Activated CD4-positive, alpha-beta memory T cell treated with anti-CD3 and anti-CD28 coated beads for 36 hours (primary cell): ENCODE data around the gene TMEM204. TPM values are rescaled to one million over a fixed set of nuclear protein-coding genes. Genes with fewer than 3 reads are reported as not detected.

Source experiments
- CTCF ChIA-PET: fragments of 350-600 bp; sonication (Branson Sonifier 250); formaldehyde crosslinking; loops from one replicate; lab custom pipeline; 2021; ENCODE audit warnings: antibody characterized with exemption, inconsistent platforms; lab: Charles Lee
- POLR2A ChIA-PET: fragments of 350-600 bp; sonication (Branson Sonifier 250); formaldehyde crosslinking; loops from one replicate; lab custom pipeline; 2021; ENCODE audit warnings: antibody characterized with exemption; lab: Charles Lee
- DNase-seq: peaks from one replicate; pipeline ENCODE4 v3.0.0-alpha.2; 2020
- H3K27ac Mint-ChIP-seq: one replicate; pipeline ENCODE4 v1.8.0; 2021; ENCODE audit warnings: mixed read lengths
- H3K27me3 Mint-ChIP-seq: one replicate; pipeline ENCODE4 v1.8.0; 2021; ENCODE audit warnings: mixed read lengths
- H3K36me3 Mint-ChIP-seq: one replicate; pipeline ENCODE4 v1.8.0; 2021; ENCODE audit warnings: mixed read lengths
- H3K4me1 Mint-ChIP-seq: one replicate; pipeline ENCODE4 v1.8.0; 2021; ENCODE audit warnings: low read depth, mixed read lengths
- H3K4me3 Mint-ChIP-seq: one replicate; pipeline ENCODE4 v1.8.0; 2021; ENCODE audit warnings: mild to moderate bottlenecking, mixed read lengths
- H3K9me3 Mint-ChIP-seq: one replicate; pipeline ENCODE4 v1.8.0; 2021; ENCODE audit warnings: mixed read lengths
- intact Hi-C: fragments of 100-400 bp; cut with micrococcal nuclease; formaldehyde crosslinking; loops from one replicate; pipeline ENCODE4 v1.15.1; 2023
- total RNA-seq, 2 experiments: library from RNA; stranded (reverse); gene quantifications; one replicate each; pipeline ENCODE4 v1.2.3, GENCODE V29; 2021

The TMEM204 gene
- total RNA-seq, 2 experiments from 2014 or later = 14.8 to 15.5 TPM

DNA sequence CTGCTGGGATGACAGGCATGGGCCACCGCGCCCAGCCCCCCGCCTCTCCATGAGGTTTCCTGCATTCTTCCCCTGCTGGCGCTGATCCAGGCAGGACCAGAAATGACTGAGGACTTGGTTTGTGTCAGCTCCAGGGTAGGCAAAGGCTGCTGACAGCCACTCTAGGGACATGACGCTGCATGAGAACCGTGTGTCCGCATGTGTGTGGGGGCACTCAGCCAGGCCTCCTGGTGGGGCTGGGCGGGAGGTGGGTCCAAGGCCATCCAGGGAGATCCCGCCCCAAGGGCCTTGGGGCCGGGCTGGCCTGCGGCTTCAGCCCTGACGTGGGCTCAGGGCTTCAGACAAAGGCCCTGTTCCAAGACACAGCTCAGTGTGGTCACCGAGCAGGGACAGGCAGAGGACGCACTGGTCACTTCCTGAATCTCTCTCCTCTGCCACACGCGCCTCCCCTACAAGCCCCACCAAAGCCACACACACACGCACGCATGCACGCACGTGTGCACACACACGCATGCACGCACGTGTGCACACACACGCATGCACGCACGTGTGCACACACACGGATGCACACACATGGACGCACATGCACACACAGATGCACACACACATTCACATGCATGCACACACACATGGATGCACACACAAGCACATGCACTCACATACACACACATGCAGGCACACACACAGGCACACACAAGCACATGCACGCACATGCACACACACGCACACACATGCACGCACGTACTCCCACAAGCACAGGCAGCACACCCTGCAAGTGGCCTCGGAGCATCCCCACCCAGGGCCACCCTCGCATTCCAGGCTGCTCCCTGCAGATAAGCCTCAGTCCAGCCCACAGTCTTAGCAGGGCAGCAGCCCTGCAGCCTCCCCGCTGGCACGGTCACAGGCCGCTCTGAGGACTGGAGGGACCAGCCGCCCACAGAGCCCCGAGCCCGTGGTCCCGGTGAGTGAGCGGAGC, 5.3 kb upstream of the TMEM204 start:
- H3K27me3 Mint-ChIP-seq = no peaks in the 10 kb centered on the region
- intact Hi-C loops = no loop called here
- no peak overlapping the region for H3K27ac Mint-ChIP-seq
- no peaks in the 10 kb centered on the region for H3K36me3 Mint-ChIP-seq
- no peak overlapping the region for H3K4me3 Mint-ChIP-seq
- POLR2A ChIA-PET = no interaction called here
- CTCF ChIA-PET = no interaction called here
- DNase-seq = no peak
- H3K4me1 Mint-ChIP-seq = peaks cover 31% of the 10 kb centered on the region
- H3K9me3 Mint-ChIP-seq = no peaks in the 10 kb centered on the region

DNA sequence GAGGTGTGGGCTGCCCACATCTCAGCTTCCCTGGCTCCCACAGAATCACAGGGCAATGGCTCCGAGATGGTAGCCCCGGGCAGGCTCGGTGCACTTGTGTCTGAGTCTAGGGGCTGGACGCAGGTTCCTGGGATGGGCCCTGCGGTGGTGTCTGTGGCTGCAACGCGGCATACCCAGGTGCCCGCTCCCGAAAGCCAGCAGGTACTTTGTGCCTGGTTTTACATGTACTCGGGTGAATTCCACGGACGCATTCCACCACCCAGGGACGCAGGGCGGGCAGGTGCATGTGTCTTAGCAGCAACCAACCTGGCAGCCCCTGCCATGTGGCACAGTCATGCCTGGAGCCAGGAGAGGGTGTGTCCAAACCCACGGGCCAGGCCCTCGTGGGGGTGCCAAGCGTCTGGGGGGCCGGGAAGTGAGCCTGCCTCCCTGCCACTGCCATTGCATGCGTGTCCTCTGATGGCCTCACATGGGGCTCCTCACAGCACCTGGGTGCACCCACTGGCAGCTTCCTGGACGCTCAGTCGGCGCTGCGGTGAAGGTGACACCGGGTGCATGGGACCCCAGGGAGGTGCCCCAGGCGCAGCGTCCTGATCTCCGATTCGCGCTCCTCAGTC, 4.4 kb upstream of the TMEM204 start:
- Mint-ChIP-seq H3K27me3 (no peaks in the 10 kb centered on the region), H3K9me3 (no peaks in the 10 kb centered on the region), H3K36me3 (no peaks in the 10 kb centered on the region), H3K4me1 (peaks cover 33% of the 10 kb centered on the region), H3K27ac (no peak overlapping the region), H3K4me3 (no peak overlapping the region)
- no peak for DNase-seq
- ChIA-PET CTCF (no interaction called here), POLR2A (no interaction called here)
- intact Hi-C loops = no loop called here

DNA sequence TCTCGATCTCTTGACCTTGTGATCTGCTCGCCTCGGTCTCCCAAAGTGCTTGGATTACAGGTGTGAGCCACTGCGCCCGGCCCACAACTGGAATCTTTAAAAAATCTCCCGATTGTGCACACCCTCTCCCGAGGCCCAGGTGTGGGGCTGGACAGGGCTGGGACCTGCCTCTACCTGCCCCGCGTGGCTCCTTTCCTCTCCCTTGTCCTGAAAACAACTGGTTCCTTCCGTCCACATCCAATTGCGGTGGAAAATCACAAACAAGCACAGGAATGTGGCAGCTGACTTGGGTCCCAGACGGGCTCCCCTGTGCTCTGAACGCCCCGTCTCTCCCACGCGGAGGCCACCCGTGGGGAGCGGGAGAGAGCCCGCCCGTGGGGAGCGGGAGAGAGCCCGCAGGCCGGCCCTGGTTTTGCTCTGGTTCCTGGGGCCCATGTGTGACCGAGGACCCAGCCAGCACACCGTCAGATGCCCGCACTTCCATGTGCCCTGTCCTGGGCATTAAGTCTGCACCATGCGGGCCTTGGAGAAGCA, 3.0 kb upstream of the TMEM204 start:
- DNase-seq = no peak
- intact Hi-C loops = loop anchor here (5.0 kb wide), 1 partner anchor 38 kb away; the partner anchor contains the start of gene TELO2
- Mint-ChIP-seq H3K9me3 (no peaks in the 10 kb centered on the region), H3K27me3 (no peaks in the 10 kb centered on the region), H3K4me1 (peaks cover 33% of the 10 kb centered on the region), H3K36me3 (peaks cover 9% of the 10 kb centered on the region), H3K4me3 (no peak overlapping the region), H3K27ac (no peak overlapping the region)
- ChIA-PET POLR2A (no interaction called here), CTCF (no interaction called here)

DNA sequence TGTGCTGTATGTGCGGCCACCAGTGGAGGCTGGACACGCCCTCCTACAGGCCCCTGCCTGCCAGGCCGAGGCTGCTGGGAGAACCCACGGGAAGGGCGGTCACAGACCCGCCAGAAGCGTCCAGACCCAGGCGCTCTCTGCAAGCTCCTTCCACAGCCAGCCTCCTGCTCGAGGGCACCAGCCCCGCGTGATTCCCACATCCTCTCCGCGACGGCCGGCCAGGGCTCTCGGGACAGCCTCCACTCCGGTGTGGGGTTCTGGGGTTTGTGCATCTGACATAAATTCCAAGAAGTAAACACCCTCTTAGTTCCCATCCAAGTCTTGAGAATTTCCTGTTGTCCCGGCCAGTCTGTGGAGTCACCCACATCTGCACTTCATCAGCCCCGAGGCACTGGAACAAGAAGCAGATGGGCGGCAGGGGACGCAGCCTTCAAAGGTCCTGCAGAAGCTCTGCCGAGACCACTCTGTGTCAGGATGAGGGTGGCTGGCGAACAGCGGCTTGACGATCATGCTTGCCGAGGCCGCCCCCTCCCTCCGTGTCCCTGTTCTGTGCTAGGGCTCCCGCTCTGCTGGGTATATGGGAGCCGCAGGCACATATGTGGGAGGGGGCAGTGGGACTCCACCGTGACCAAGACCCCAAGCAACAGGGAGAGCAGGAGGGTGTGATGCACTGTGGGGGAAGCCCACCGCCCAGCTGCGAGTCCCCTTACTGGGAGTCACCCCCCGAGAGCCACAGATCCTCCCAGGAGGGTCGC, 2.4 kb upstream of the TMEM204 start:
- CTCF ChIA-PET = no interaction called here
- no peaks in the 10 kb centered on the region for H3K9me3 Mint-ChIP-seq
- intact Hi-C loops = loop anchor here (5.0 kb wide), 1 partner anchor 39 kb away; the partner anchor contains the start of gene TELO2
- H3K27me3 Mint-ChIP-seq = no peaks in the 10 kb centered on the region
- peaks cover 27% of the 10 kb centered on the region for H3K4me1 Mint-ChIP-seq
- no peak overlapping the region for H3K27ac Mint-ChIP-seq
- no peak overlapping the region for H3K4me3 Mint-ChIP-seq
- POLR2A ChIA-PET = no interaction called here
- DNase-seq = no peak
- H3K36me3 Mint-ChIP-seq = peaks cover 15% of the 10 kb centered on the region

DNA sequence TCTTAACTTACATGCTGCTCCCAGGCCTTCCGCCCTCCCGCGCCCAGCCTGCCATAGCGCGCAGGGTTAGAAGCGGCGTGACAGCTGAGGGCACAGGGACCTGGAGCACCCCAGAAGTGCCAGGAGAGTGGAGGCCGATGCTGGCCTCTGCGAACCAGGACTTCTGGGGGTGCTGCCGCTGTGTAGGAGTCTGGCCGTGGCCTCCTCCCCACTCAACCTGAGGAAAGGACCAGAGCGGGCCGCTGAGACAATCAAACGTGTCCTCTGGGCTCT, 1.9 kb upstream of the TMEM204 start:
- intact Hi-C loops = loop anchor here (5.0 kb wide), 1 partner anchor 39 kb away; the partner anchor contains the start of gene TELO2
- peaks cover 18% of the 10 kb centered on the region for H3K36me3 Mint-ChIP-seq
- H3K27ac Mint-ChIP-seq = no peak overlapping the region
- H3K4me3 Mint-ChIP-seq = no peak overlapping the region
- no peaks in the 10 kb centered on the region for H3K27me3 Mint-ChIP-seq
- H3K9me3 Mint-ChIP-seq = no peaks in the 10 kb centered on the region
- no peak for DNase-seq
- peaks cover 30% of the 10 kb centered on the region for H3K4me1 Mint-ChIP-seq
- POLR2A ChIA-PET = no interaction called here
- CTCF ChIA-PET = no interaction called here

DNA sequence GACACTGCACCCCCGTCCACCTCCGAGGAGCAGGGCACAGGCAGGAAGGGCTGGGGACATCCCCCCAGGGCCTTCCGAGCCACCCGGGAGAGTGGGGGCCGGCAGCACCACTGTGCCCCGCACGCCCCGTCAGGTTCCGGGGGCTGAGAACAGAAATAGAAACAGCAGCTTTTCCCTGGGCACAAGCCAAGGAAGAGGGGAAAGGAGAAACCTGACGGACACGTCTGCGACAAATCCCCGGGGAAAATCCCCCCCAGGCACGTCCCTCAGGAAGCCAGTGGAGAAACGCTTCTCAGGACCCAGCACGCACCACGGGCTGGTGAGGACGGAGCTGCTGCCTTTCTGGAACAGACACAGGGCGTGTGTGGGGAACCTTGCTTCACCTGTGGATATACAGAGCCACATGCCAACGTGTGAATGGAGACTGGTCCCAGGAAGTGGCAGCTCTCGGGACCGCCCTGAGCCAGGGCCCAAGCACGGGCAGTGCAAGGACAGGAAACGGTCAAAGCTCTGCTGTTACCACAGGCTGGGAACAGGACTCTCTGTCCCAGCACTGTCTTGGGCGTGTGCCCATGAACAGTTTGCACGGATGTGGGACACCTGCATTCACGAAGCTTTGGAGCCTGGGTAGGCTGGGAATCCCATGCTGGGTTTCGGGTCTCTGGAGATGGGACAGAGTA, 1.2 kb upstream of the TMEM204 start:
- Mint-ChIP-seq H3K9me3 (no peaks in the 10 kb centered on the region), H3K4me1 (peaks cover 30% of the 10 kb centered on the region), H3K36me3 (peaks cover 24% of the 10 kb centered on the region), H3K4me3 (no peak overlapping the region), H3K27ac (no peak overlapping the region), H3K27me3 (no peaks in the 10 kb centered on the region)
- DNase-seq = no peak
- intact Hi-C loops = loop anchor here (5.0 kb wide), 1 partner anchor 40 kb away; the partner anchor contains the start of gene TELO2
- ChIA-PET CTCF (no interaction called here), POLR2A (interaction anchor here (1.0 kb wide), 1 partner anchor 146 kb away, joined by 3 read pairs; the partner anchor contains the start of gene JPT2)

DNA sequence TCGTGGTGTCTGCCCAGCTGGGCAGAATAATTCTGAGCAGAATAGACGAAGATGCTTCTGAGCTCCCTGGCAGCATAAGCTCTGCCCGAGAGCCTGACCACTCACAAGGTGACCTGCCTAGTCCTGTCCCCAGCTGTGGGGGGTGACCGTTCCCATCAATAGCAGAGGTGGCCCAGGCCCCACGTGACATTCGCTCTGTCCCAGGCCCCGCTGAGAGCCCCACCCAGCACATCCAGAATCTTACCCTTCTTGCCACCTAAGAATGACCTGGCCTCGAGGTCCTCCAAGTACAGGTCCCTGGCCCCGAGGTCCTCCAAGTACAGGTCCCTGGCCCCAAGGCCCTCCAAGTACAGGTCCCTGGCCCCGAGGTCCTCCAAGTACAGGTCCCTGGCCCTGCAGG, 695 bp upstream of the TMEM204 start:
- Mint-ChIP-seq H3K9me3 (no peaks in the 10 kb centered on the region), H3K27ac (peak overlapping the region; percentile 97), H3K4me1 (peaks cover 32% of the 10 kb centered on the region), H3K4me3 (peak overlapping the region; percentile 99), H3K27me3 (no peaks in the 10 kb centered on the region), H3K36me3 (peaks cover 30% of the 10 kb centered on the region)
- intact Hi-C loops = loop anchor here (5.0 kb wide), 1 partner anchor 40 kb away; the partner anchor contains the start of gene TELO2
- no peak for DNase-seq
- CTCF ChIA-PET = no interaction called here
- POLR2A ChIA-PET = interaction anchor here (0.6 to 1.0 kb wide), 2 partner anchors 79 to 145 kb away, joined by 3 read pairs; partner anchors contain the start of genes IFT140 and JPT2

DNA sequence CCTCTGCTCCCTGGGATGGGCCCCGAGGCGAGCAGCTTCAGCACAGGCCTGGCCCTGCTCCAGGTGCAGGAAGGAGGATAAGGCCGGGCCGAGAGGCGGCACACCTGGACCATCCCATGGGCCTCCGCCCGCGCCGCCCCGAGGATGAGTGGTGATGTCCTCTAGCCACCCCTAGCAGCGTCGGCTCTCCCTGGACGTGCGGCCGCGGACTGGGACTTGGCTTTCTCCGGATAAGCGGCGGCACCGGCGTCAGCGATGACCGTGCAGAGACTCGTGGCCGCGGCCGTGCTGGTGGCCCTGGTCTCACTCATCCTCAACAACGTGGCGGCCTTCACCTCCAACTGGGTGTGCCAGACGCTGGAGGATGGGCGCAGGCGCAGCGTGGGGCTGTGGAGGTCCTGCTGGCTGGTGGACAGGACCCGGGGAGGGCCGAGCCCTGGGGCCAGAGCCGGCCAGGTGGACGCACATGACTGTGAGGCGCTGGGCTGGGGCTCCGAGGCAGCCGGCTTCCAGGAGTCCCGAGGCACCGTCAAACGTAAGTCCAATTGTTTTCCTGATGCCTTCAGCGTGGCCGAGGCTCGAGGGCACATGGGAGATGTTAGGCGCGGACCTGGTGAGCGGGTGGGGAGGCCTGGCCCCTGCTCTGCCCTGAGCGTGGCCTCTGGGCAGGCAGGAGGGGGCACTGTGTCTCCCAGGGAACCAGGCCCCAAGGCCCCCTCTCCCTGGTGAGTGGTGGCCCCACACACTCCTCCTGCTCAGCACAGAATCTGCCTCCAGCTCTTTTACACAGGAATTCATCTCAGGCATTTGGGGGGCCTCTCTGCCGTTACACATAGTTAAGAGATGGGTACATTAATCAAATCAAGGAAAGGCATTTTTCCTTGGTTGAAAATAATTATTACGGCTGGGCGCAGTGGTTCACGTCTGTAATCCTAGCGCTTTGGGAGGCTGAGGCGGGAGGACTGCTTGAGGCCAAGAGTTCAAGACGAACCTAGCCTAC, 855 bp downstream of the TMEM204 start:
- ChIA-PET CTCF (interaction anchor here (0.6 to 1.4 kb wide), 4 partner anchors 21 to 105 kb away, joined by 3 to 4 read pairs (median 3); partner anchors contain the start of gene TELO2), POLR2A (interaction anchor here (0.6 to 1.0 kb wide), 2 partner anchors 9 to 114 kb away, joined by 3 read pairs; partner anchors contain the start of gene UQCC4)
- intact Hi-C loops = loop anchor here (1.0 to 5.0 kb wide), 2 partner anchors 9 to 42 kb away; partner anchors contain the start of gene TELO2
- peak overlapping the region; percentile 97 for H3K27ac Mint-ChIP-seq
- DNase-seq = peak; percentile 46
- no peaks in the 10 kb centered on the region for H3K27me3 Mint-ChIP-seq
- H3K9me3 Mint-ChIP-seq = no peaks in the 10 kb centered on the region
- peak overlapping the region; percentile 99 for H3K4me3 Mint-ChIP-seq
- H3K4me1 Mint-ChIP-seq = peaks cover 44% of the 10 kb centered on the region
- peaks cover 38% of the 10 kb centered on the region for H3K36me3 Mint-ChIP-seq

DNA sequence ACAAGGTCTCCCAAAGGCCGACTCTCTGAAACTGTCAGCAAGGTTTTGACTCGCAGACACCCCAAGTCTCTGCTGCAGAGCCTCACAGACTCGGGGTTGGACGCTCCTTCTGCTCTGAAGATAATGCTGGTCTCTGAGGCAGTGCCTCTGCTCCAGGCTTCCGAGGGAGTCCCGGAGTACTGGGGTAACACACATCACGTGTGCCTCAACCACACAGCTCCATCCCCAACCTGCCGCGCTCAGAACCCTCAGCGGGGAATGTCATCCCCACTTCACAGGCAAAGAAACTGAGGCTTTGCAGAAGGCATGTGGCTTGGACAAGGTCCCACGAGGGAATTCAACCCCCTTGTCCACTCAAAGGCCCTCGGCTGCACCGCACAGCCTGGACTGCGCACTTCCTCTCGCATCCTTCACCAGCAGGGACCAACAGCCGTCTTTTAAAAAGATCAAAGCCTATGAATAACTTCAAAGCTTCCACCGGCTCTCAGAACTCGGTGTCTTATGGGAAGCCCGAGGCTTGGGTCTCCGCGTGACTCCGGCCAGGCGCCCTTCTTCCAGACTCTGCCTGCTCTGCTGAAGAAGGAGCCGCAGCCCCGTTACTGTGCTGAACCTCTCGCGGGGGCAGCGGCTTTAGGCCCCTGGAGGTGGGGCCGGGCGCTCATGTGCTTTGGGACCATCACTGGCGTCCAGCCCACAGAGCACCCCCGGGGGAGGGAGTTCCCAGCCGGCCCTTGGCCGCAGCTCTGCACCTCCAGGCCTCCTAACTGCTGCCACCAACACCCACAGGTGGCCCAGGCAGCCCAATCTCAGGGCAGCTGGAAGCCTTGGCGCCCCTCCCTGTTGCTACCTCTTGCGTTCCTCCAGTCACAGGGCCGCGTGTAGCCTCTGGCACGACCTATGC, 2.2 kb downstream of the TMEM204 start:
- Mint-ChIP-seq H3K36me3 (peaks cover 38% of the 10 kb centered on the region), H3K9me3 (no peaks in the 10 kb centered on the region), H3K4me3 (peak overlapping the region; percentile 99), H3K27me3 (no peaks in the 10 kb centered on the region), H3K4me1 (peaks cover 46% of the 10 kb centered on the region), H3K27ac (peak overlapping the region; percentile 97)
- POLR2A ChIA-PET = interaction anchor here (1.1 kb wide), 1 partner anchor 43 kb away, joined by 3 read pairs; no protein-coding TSS in a partner anchor
- intact Hi-C loops = loop anchor here (1.0 kb wide), 1 partner anchor 8 kb away; no protein-coding TSS in a partner anchor
- CTCF ChIA-PET = interaction anchor here (0.6 to 0.7 kb wide), 3 partner anchors 23 to 170 kb away, joined by 3 to 4 read pairs (median 3); partner anchors contain the start of gene MAPK8IP3
- peak; percentile 53 for DNase-seq
